HL-60 (cell line): ENCODE data around the gene AGAP1.

Source experiments
- CTCF ChIP-seq: IDR thresholded peaks from one replicate; pipeline ENCODE4 v1.5.1; 2011; ENCODE audit warnings: low read length, control low read depth, inconsistent platforms; ENCODE audit not compliant: insufficient read depth
- GABPA ChIP-seq: IDR thresholded peaks from 2 replicates; pipeline ENCODE4 v1.6.1; 2012; ENCODE audit warnings: low read depth
- POLR2AphosphoS5 ChIP-seq: IDR thresholded peaks from 2 replicates; pipeline ENCODE4 v1.6.1; 2012; ENCODE audit warnings: low read depth
- REST ChIP-seq: IDR thresholded peaks from 2 replicates; pipeline ENCODE4 v1.6.1; 2012; ENCODE audit warnings: low read depth; ENCODE audit not compliant: insufficient replicate concordance
- SPI1 ChIP-seq: IDR thresholded peaks from 2 replicates; pipeline ENCODE4 v1.6.1; 2012; ENCODE audit warnings: low read depth, mild to moderate bottlenecking, borderline replicate concordance

- TF ChIP-seq POLR2AphosphoS5 (no peak), CTCF (no peak), REST (no peak), GABPA (no peak), SPI1 (no peak)
These were observed 612.2 kb downstream of the AGAP1 start for GRCh38 chr2:236105955-236106607.
